NCI-H345 treated with DMSO at 0.1 percent for 48 hours (cell line): ENCODE data around the gene FBLL1.
A peak's percentile ranks its signal among the peaks of the same experiment; 100 is the strongest.
"Not testable (repeated sequence)": the region's sequence is repeated elsewhere in the genome, so short reads cannot be mapped to it uniquely, and the experiment has no call there.

ENCODE experiments used
- DNase-seq: peaks from one replicate; lab custom pipeline; 2025; ENCODE audit not compliant: unreplicated experiment; lab: John Stamatoyannopoulos, UW

The FBLL1 gene

GRCh38 chr5:168552146-168552545, 23.0 kb downstream of the FBLL1 start:
- DNase-seq: no peak

- DNase-seq: no peak
Observed at GRCh38 chr5:168553377-168554130, 24.4 kb downstream of the FBLL1 start.

GRCh38 chr5:168557389-168557788, 28.3 kb downstream of the FBLL1 start:
- no peak for DNase-seq

- no peak for DNase-seq
Observed at GRCh38 chr5:168562279-168562678, 33.2 kb downstream of the FBLL1 start.

DNA sequence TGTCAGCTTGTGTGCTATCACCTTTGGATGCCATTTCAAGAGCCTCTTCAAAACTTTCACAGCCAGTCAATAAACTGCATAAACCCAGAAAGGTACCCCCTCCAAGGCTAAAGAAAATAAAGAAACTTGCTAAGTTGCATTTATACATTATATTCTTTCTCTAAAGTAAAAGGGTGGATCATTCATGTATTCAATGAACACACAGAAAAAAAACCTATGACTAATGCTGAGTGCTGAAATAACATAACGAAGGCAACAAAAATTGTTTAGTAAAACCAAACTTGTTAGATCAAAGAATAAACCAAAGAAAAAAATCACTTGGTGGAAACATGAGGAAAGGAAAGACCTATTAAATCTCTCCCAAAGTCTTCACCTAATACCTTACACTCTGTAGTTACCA, 34.9 kb downstream of the FBLL1 start:
- no peak for DNase-seq

GRCh38 chr5:168568738-168569137, 39.6 kb downstream of the FBLL1 start:
- DNase-seq: no peak

- no peak for DNase-seq
Observed at GRCh38 chr5:168570490-168571328, 41.6 kb downstream of the FBLL1 start.

- not testable (repeated sequence) for DNase-seq
Observed at GRCh38 chr5:168573663-168574062, 44.6 kb downstream of the FBLL1 start.

DNA sequence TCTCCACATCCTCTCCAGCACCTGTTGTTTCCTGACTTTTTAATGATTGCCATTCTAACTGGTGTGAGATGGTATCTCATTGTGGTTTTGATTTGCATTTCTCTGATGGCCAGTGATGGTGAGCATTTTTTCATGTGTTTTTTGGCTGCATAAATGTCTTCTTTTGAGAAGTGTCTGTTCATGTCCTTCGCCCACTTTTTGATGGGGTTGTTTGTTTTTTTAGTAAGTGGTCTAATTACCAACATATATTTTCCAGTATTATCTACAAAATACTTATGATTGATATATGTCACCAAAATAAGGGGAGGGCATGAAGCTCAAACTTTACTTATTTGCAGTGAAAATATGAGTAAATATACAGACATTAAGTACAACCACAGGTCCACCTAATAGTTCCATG, 45.1 kb downstream of the FBLL1 start:
- not testable (repeated sequence) for DNase-seq

DNA sequence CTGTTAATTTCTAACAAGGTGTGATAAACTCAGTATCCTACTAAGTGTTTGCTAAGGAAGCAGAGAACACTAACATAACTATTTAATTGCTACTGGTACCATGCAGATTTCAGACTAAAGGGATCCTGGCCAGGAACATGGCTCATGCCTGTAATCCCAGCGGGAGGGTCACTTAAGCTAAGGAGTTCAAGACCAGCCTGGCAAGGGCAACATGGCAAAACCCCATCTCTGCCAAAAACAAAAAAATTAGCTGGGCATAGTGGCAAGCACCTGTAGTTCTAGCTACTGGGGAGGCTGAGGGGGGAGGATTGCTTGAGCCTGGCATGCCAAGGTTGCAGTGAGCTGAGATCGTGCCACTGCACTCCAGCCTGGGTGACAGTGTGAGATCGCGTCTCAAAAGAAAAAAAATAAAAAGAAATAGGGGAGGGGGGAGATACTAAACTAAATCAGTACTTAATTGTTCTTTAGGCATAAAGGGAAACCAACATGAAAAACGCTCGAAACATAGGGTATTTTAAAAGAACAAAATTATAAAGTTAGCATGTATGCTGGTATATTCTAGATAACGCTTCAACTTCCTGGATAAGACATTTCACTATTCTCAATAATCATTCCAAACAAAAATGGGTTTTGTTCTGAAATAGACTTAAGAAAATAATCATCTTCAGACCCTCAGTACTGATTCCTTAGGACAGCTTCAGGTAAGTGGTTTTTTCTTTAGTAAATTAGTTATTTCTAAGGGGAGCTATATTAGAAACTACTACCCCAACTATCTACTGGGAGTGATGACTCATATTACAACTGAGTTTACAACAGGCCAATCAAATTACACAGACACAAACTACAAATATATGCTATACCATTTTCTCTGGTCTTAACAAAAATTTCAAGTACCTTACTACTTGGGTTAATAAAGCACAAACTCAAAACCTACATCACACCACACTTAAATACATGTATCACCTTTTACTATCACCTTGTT, 46.6 kb downstream of the FBLL1 start:
- no peak for DNase-seq

DNA sequence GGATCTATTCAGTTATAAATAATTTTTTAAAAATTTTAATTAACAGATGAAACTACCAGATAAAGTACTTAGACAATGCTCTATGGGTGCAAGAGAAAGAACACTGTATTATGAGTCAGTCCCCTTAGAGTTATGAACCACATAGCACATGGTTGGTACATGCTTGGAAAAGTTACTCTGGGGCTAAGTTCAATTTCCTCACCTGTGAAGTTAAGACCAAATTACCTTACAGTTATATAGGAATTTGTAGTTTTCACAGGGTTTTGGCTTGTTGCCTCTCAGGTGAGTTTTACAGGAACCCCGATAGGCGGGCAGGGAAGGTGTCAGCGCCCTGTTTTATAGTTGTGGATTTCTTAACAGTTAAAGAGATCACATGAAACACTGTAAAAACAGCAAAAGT, 48.9 kb downstream of the FBLL1 start:
- no peak for DNase-seq

DNA sequence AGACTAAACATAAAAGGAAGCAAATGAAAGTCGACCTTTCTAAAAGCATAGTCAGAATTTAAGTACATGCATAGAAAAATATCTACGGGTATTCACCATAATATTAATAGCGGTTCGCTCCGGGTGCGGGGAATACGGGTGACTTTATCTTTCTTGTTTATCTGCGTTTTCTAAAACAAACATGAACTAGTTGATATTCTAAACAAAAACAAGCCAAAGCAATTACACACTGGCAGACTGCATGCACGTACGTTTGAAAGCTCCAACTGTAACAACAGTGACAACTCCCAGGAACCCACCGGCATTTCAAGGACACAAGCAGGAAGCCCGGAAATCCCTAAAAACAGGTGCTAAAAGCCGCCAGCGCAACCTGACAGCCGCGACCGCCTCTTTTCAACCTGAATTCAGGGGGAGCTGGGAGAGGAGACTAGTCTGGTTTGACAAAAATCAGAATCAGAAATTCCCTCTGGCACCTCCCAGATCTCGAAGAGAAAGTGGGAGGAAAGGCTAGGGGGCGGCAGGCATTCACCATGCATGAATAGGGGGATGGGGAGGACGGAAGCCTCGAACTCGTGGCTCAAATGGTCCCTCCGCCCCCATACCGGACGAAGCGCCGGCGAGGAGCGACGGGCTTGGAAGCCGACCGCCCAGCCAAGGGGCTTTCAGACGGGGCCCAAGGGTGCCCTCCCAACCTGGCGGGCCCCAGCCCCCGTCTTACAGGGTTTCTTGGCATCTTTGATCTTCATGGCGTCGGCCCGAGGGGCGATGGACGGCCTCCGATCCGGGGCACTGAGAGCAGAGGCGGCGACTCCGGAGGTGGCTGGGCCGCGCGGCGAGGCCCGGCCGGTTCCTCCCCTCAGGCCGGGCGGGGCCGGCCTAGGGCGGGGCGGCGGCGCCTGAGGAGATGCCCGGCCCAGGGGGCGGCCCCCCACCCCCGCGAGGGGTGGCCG, 49.7 kb downstream of the FBLL1 start, which contains the start of gene PANK3:
Gene PANK3 (minus strand): TSS at position 831 of the 950 bp plus-strand sequence. CDS start 85 bp downstream, at position 746.
- DNase-seq: peak; percentile 20

DNA sequence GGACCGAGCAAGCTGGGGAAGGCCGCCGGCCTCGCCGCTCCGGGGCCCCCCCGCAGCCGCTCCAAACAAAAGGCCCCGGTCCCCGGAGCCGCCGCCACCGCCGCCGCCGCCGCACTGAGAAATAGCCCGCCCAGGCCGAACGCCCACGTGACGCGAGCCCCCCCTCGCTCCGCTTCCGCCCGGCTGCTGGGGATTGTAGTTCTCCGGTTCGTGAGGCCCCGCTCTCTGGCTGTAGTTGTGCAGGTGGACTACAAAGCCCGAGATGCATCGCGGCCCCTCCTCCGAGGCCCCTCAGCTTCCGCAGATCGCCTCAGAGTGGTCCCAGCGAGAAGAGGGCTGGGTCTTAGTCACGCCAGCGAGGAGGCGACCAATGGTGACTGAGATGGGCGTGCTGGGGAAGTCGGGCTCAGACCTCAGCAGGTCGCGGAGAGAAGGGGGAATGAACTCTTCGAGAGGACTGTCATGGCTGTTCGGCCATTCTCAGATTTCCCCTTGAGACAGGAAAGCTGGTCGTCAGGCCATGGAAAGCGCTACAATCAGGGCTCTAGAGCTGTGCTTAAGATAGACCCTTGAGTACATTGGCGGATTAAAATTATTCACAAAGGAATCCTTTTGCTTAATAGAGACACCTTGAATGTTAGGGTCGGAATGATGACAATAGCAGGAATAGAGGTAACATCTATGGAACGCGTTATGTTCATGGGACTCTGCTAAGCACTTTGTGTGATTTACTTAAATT, 50.6 kb downstream of the FBLL1 start:
- peak; percentile 99 for DNase-seq

DNA sequence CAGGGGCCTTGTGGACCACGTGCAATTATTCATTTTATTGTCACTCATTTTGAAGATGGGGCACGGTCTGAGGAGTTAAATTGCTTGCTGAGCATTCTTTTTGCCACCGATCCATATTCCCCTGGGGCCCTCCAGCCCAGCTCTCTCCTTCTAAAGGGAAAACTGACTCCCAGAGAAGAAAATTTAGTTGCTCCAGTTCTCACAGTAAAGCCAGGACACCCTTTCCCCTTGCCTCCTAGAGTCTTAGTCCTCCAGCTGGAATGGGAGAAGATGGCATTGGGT, 51.1 kb downstream of the FBLL1 start:
- DNase-seq: peak; percentile 33
